ENCODE measurements around the gene AGPAT2. TPM values are rescaled to one million over a fixed set of nuclear protein-coding genes. Genes with fewer than 3 reads are reported as not detected.

AGPAT2 gene
- total RNA-seq, 1 donor = 30.0 TPM

- no peak for DNase-seq (ENCODE audit: insufficient read length, low spot score, missing footprints)
- Histone ChIP-seq H3K4me2 (ENCODE audit: insufficient read depth, low read length) (no peak overlapping the region), H3K4me3 (ENCODE audit: insufficient read depth, low read length) (no peak overlapping the region), H3K4me1 (ENCODE audit: insufficient read depth, low read length) (no peaks in the 10 kb centered on the region), H3K36me3 (ENCODE audit: insufficient read depth, low read length) (no peaks in the 10 kb centered on the region), H3K27ac (ENCODE audit: low read depth, low read length) (no peak overlapping the region), H4K20me1 (ENCODE audit: insufficient read depth, low read length) (no peaks in the 10 kb centered on the region), H2AFZ (ENCODE audit: low read length) (no peak overlapping the region), H3K9me3 (ENCODE audit: low read depth, low read length) (no peaks in the 10 kb centered on the region), H3K27me3 (ENCODE audit: insufficient read depth, low read length) (no peaks in the 10 kb centered on the region), H3K79me2 (ENCODE audit: insufficient read depth, low read length) (no peaks in the 10 kb centered on the region)
- no peak for TF ChIP-seq CTCF (IDR thresholded peaks at IDR 0.05; ENCODE audit: extremely low read depth, low read depth, low read length)
These were observed 4.3 kb upstream of the AGPAT2 start for GRCh38 chr9:136691316-136692184.

GRCh38 chr9:136690806-136691261, 3.6 kb upstream of the AGPAT2 start:
- DNase-seq (ENCODE audit: insufficient read length, low spot score, missing footprints) = no peak
- Histone ChIP-seq H3K4me2 (ENCODE audit: insufficient read depth, low read length) (no peak overlapping the region), H3K9me3 (ENCODE audit: low read depth, low read length) (no peaks in the 10 kb centered on the region), H2AFZ (ENCODE audit: low read length) (no peak overlapping the region), H3K79me2 (ENCODE audit: insufficient read depth, low read length) (peaks cover 3% of the 10 kb centered on the region), H3K4me1 (ENCODE audit: insufficient read depth, low read length) (peaks cover 4% of the 10 kb centered on the region), H3K36me3 (ENCODE audit: insufficient read depth, low read length) (no peaks in the 10 kb centered on the region), H3K4me3 (ENCODE audit: insufficient read depth, low read length) (no peak overlapping the region), H3K27ac (ENCODE audit: low read depth, low read length) (no peak overlapping the region), H4K20me1 (ENCODE audit: insufficient read depth, low read length) (peaks cover 3% of the 10 kb centered on the region), H3K27me3 (ENCODE audit: insufficient read depth, low read length) (no peaks in the 10 kb centered on the region)
- TF ChIP-seq CTCF (IDR thresholded peaks at IDR 0.05; ENCODE audit: extremely low read depth, low read depth, low read length) = no peak

GRCh38 chr9:136690104-136690805, 3.0 kb upstream of the AGPAT2 start:
- Histone ChIP-seq H2AFZ (ENCODE audit: low read length) (no peak overlapping the region), H3K4me3 (ENCODE audit: insufficient read depth, low read length) (no peak overlapping the region), H3K36me3 (ENCODE audit: insufficient read depth, low read length) (no peaks in the 10 kb centered on the region), H3K4me2 (ENCODE audit: insufficient read depth, low read length) (no peak overlapping the region), H3K27ac (ENCODE audit: low read depth, low read length) (no peak overlapping the region), H4K20me1 (ENCODE audit: insufficient read depth, low read length) (peaks cover 5% of the 10 kb centered on the region), H3K9me3 (ENCODE audit: low read depth, low read length) (no peaks in the 10 kb centered on the region), H3K27me3 (ENCODE audit: insufficient read depth, low read length) (no peaks in the 10 kb centered on the region), H3K79me2 (ENCODE audit: insufficient read depth, low read length) (peaks cover 7% of the 10 kb centered on the region), H3K4me1 (ENCODE audit: insufficient read depth, low read length) (peaks cover 4% of the 10 kb centered on the region)
- no peak for DNase-seq (ENCODE audit: insufficient read length, low spot score, missing footprints)
- TF ChIP-seq CTCF (IDR thresholded peaks at IDR 0.05; ENCODE audit: extremely low read depth, low read depth, low read length) = no peak

GRCh38 chr9:136689108-136689460, 1.8 kb upstream of the AGPAT2 start:
- H3K27me3 ChIP-seq (ENCODE audit: insufficient read depth, low read length) = no peaks in the 10 kb centered on the region
- DNase-seq (ENCODE audit: insufficient read length, low spot score, missing footprints) = no peak
- H3K9me3 ChIP-seq (ENCODE audit: low read depth, low read length) = no peaks in the 10 kb centered on the region
- no peaks in the 10 kb centered on the region for H3K36me3 ChIP-seq (ENCODE audit: insufficient read depth, low read length)
- no peak overlapping the region for H3K27ac ChIP-seq (ENCODE audit: low read depth, low read length)
- H3K4me3 ChIP-seq (ENCODE audit: insufficient read depth, low read length) = no peak overlapping the region
- H4K20me1 ChIP-seq (ENCODE audit: insufficient read depth, low read length) = peaks cover 5% of the 10 kb centered on the region
- TF ChIP-seq CTCF (IDR thresholded peaks at IDR 0.05; ENCODE audit: extremely low read depth, low read depth, low read length) = no peak
- H2AFZ ChIP-seq (ENCODE audit: low read length) = no peak overlapping the region
- H3K79me2 ChIP-seq (ENCODE audit: insufficient read depth, low read length) = peaks cover 13% of the 10 kb centered on the region
- peaks cover 4% of the 10 kb centered on the region for H3K4me1 ChIP-seq (ENCODE audit: insufficient read depth, low read length)
- no peak overlapping the region for H3K4me2 ChIP-seq (ENCODE audit: insufficient read depth, low read length)
